Stimulated activated CD4-positive, alpha-beta T cell treated with anti-CD3 and anti-CD28 coated beads, Interleukin-1b, Interleukin-23, amount 100 ng/mL, for 48 hours (primary cell): ENCODE data around the gene STON2.

Source experiments
- DNase-seq: peaks from one replicate; pipeline ENCODE4 v3.0.0-alpha.2; 2020

STON2 gene

DNA sequence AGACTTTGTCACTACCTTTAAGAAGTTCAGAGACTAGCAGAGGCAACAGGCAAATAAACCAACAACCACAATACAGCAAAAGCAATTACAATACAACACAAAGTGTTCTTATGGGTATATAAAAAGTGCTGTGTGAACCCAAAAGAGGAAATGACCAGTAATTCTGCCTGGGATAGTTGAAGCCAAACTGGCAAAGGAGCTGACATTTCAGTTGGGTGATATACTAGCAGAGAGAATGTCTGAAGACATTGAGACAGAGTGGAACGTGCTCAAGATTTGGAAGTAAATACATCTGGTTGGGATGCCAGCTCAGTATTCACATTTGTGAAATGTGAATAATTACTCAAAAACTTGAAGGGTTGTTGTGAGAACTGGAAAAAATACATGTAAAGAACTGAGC lies 98.8 kb downstream of the STON2 start:
- no peak for DNase-seq

GRCh38 chr14:81298911-81299310 lies 101.2 kb downstream of the STON2 start:
- no peak for DNase-seq

GRCh38 chr14:81298122-81298521 lies 102.0 kb downstream of the STON2 start:
- no peak for DNase-seq

DNA sequence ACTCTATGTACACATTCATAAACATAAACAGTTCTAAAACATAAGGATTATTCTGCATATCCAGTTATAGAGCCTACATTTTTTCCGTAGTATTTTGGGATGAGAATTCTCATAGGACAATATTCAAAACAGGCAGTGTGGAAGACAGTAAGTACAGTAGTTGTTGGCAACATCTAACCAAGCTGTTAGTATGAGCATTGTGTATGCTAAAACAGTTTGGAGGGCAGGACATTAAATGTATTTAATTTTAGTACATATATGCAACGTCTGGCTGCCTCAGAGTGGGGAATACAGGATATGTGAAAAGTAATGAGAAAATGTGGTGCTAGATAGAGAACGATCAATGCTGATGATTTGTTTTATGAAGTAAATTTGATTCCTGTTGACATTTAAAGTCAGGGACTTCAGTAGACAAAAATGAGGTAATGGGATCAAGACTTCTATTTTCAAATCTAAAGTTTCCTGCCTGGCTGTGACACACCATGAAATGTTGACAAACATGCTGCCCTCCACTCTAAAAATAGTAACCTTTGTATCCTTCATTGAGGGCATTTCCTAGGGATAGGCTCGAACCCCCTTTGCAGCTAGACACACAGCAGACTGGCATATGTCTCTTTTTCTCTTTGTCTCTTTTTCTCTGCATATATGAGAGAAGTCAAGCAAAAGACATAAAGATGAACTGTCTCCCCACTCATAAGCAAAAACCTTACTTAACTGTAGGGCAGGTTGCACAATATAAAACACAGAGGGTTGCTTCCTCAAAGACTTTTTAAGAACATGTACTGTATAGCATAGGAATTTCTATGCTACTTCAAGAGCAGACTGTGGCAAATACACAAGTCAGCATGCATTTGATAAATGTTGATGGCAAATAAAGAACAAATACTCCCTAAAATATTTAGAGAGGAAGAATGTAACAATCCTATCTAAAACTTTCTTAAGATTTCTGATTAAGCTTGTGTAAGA lies 103.9 kb downstream of the STON2 start:
- no peak for DNase-seq

DNA sequence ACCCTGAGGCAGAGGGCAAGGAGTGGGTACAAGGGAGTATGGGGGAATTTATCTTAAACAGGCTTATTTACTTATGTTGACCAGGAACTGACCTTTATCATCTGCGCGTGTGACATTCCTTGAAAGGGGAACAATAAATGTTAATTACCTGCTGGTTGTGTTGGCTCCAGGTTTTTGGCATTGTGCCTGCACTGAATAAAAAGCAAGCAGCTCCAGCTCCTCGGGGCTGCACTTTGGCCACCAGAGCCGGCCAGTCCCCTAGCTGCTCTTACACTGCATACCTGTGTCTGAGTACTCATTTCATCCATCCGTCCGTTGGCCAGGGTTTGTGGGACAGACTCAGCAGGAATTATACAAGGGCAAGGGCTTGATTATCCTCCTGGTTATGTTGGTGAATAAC lies 110.6 kb downstream of the STON2 start:
- DNase-seq = no peak

GRCh38 chr14:81286574-81287370 lies 113.4 kb downstream of the STON2 start:
- DNase-seq = no peak

- no peak for DNase-seq
These were observed 114.9 kb downstream of the STON2 start for GRCh38 chr14:81285245-81285644.

DNA sequence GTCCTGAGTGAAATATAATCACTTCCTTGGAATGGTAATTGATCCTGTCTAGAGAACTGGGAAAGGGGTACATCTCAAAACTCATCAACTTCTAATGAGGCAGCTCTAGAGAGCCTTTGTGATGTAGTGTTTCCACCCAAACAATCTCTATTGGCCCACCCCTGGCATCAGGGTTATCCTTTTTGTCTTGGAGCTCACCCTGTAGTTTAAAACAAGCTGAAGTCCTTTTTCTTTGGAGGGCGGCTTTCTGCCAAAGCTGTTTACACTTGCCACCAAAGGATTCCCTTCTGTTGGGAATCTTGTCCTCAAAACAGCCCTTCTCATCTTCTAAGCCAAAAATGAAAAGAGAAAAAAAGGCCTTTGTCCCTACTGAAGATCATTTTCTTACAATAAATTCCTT lies 118.8 kb downstream of the STON2 start:
- no peak for DNase-seq

DNA sequence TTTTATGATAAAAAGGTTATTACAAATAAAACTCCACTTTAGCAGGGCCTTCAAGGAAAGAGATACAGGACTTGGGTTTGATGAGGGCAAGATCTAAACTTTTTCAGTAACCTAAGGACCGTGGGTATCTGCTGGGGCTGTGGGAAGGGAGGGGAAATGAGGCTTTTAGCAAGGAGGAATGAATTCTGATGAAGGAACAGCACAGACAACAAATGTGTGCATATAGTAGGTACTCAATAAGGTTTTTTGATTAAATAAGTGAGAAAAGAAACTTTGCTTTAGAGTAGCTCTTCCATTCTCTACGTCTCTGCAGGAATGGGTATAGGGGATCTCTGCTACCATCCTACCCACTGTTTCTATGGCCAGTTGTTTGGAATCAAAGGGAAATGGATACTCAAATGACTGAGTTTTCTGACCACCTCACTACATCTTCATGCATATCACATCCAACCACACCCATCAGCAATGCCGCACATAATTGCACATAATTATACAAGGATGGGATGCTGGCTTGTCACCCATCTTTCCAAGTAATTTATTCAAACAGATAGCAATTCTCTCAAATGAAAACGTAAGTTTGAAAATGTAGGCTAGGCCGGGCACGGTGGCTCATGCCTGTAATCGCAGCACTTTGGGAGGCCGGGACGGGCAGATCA lies 119.9 kb downstream of the STON2 start:
- no peak for DNase-seq

GRCh38 chr14:81277096-81277495 lies 123.0 kb downstream of the STON2 start:
- no peak for DNase-seq

- no peak for DNase-seq
These were observed 123.8 kb downstream of the STON2 start for GRCh38 chr14:81276073-81277069.

DNA sequence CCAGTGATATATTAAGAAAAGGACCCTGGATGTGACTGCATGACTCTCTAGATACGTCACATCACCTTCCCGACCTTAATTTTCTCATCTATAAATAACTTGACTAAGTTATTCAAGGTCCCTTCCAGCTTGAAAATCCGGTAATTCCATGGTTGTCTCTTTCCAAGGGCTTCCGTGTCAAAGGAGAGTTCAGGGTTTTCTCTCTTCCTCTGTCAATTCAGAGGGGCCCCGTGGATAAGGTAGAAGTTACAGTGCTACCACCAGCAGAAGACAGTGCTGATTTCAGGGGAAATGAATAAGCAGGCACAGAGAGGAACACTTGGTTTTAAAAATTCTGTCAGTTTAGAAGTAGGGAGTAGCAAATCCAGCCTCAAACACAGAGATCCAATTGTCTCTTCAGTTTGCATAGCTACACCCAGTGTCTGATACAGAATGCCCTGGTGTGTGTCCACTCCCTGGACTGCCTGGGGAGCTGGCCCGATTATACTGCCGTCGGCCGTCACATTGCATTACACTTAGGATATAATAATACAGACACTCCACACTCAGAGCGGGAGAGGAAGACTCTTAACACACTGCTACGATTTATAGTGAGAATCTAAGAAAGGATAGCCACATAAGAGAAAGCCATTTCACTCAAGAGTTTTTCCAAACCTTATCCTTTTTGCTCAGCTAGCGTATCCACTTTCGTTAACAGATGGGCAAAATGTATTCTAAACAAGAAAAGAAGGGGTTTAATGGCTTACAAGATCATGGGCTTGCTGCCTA lies 124.6 kb downstream of the STON2 start:
- DNase-seq = no peak

GRCh38 chr14:81273961-81274575 lies 126.1 kb downstream of the STON2 start:
- DNase-seq = no peak

DNA sequence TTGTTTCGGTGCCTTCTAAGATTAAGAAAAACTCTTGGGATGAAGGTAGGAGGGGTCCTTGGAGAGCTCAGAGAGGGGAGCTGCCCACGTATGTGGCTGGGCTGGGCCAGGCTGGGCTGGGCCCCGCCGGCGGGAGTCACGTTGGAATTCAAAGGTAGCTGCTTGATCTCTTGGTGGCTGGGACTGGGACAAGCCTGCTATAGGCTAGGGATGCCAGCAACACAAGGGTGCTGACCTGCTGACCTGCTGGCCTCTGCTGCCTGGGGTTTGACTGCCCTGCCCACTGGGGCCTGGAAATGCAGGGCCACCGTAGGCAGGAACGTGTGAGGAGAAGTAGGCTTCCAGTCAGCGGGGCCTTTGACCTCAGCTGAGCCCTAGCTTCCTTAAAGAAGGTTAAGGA lies 126.6 kb downstream of the STON2 start:
- DNase-seq = no peak

DNA sequence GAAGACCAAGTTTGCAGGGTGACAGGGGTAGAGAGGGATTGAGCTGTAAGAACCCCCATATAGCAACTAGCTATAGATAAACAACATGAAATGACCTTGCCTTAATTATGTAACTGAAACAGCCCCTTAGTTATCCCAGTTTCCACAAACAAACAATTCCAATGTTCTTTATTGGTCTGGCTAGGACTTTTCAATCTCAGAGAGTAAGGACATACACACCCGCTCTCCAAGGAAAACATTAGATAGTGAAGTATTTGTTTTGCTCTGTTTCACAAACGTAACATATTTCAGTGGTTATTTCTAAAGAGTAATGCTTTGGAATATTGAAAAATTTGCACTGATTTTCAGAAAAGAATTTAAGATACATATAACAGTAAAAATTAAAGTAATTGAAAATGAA lies 127.8 kb downstream of the STON2 start:
- DNase-seq = no peak

GRCh38 chr14:81269979-81270375 lies 130.1 kb downstream of the STON2 start:
- no peak for DNase-seq

- no peak for DNase-seq
These were observed 130.8 kb downstream of the STON2 start for GRCh38 chr14:81269100-81269978.

- DNase-seq = no peak
These were observed 132.1 kb downstream of the STON2 start for GRCh38 chr14:81268016-81268416.

- DNase-seq = no peak
These were observed 134.4 kb downstream of the STON2 start for GRCh38 chr14:81265636-81266169.

DNA sequence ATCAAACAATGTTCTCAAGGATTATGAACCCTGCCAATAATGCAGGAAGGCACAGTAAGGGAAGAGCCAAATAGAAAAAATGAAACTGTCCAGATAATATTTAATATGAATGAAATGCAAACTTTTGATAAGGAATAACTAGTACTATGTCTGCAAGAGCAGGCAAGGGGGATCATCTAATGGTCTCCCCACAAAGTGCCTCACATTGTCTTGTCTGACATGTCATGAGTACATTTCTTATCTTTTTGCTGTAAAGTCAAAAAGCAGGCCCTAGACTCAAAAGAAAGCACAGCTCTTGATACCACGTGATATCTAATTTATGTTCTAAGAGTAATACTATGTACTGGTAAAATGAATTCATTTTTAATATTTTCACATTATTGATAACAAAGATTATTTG lies 135.5 kb downstream of the STON2 start:
- no peak for DNase-seq
